ENCODE measurements around the gene UNKL. TPM values are rescaled to one million over a fixed set of nuclear protein-coding genes. Genes with fewer than 3 reads are reported as not detected.

The UNKL gene
- polyA plus RNA-seq, 1 experiment, result 15.4 TPM

DNA sequence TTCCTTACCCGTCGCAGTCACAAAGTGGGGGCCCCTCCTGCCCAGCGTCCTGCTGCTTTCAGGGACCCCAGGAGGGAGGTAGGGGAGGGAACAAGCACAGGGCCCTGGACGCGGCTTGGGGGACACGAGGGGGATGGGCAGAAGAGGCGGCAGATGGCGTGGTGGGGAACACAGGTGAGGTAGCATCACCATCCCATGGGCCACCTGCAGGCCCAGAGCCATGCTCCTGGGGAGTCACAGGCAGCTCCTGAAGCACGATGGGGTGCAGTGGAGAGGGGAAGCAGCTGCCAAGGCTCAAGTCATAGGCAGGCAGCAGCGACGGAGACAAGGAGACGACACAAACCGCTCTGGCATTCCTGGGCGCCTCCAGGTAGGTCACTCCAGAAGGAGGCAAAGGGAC, 10.8 kb downstream of the UNKL start:
- DNase-seq (ENCODE audit: low read depth), result no peak
- CTCF ChIA-PET, result no interaction called here
- H3K4me3 ChIP-seq (ENCODE audit: low read depth, low read length), result no peak overlapping the region
- peaks cover 29% of the 10 kb centered on the region for H3K36me3 ChIP-seq (ENCODE audit: control insufficient read depth, insufficient read depth, low read length)
- POLR2A ChIA-PET, result no interaction called here
- TF ChIP-seq, protein P1, sequence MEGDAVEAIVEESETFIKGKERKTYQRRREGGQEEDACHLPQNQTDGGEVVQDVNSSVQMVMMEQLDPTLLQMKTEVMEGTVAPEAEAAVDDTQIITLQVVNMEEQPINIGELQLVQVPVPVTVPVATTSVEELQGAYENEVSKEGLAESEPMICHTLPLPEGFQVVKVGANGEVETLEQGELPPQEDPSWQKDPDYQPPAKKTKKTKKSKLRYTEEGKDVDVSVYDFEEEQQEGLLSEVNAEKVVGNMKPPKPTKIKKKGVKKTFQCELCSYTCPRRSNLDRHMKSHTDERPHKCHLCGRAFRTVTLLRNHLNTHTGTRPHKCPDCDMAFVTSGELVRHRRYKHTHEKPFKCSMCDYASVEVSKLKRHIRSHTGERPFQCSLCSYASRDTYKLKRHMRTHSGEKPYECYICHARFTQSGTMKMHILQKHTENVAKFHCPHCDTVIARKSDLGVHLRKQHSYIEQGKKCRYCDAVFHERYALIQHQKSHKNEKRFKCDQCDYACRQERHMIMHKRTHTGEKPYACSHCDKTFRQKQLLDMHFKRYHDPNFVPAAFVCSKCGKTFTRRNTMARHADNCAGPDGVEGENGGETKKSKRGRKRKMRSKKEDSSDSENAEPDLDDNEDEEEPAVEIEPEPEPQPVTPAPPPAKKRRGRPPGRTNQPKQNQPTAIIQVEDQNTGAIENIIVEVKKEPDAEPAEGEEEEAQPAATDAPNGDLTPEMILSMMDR (IDR thresholded peaks at IDR 0.05; ENCODE audit: insufficient read depth, low read depth, low read length), result no peak
- no peaks in the 10 kb centered on the region for H3K27me3 ChIP-seq (ENCODE audit: control insufficient read depth, insufficient read depth, low read length)

DNA sequence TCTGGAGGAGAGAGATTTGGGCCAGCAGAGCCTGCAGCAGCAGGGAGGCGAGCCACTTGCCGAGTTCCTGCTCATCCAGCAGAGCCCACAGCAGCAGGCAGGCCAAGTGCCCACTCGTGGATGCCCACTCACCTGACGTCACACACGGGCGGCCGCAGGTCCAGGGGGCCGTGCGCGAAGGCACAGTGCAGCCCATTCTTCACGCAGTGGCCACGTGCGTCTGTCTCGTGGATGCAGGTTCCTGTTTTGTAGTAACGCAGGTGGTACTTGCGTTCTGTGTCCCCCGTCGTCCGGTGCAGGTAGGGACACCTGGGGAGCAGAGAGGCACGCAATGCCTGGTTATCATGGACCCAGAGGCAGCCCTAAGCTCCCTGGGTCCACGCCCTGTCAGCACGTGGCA, 11.5 kb downstream of the UNKL start:
- DNase-seq (ENCODE audit: low read depth), result no peak
- Histone ChIP-seq H3K4me3 (ENCODE audit: low read depth, low read length) (no peak overlapping the region), H3K27me3 (ENCODE audit: control insufficient read depth, insufficient read depth, low read length) (no peaks in the 10 kb centered on the region), H3K36me3 (ENCODE audit: control insufficient read depth, insufficient read depth, low read length) (peaks cover 32% of the 10 kb centered on the region)
- ChIA-PET POLR2A (no interaction called here), CTCF (no interaction called here)
- TF ChIP-seq, protein P1 (IDR thresholded peaks at IDR 0.05; ENCODE audit: insufficient read depth, low read depth, low read length), result no peak

DNA sequence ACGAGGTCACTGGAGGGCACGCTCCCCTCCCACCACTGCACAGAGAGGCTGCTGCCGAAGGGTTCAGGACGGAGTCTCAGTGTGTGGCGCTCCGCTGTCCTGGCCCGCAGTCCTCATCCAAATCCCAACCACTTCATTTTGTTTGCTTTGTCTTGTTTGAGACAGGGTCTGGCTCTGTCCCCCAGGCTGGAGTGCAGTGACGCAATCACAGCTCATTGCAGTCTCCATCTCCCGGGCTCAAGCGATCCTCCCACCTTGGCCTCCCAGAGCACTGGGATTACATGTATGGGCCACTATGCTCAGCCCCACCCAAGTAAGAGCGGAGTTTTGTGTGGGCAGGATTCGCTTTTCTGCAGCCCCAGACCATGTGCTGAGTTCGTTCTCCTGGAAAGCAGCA, 12.7 kb downstream of the UNKL start:
- DNase-seq (ENCODE audit: low read depth), result no peak
- H3K27me3 ChIP-seq (ENCODE audit: control insufficient read depth, insufficient read depth, low read length), result no peaks in the 10 kb centered on the region
- ChIA-PET CTCF (no interaction called here), POLR2A (no interaction called here)
- H3K4me3 ChIP-seq (ENCODE audit: low read depth, low read length), result no peak overlapping the region
- TF ChIP-seq, protein P1 (IDR thresholded peaks at IDR 0.05; ENCODE audit: insufficient read depth, low read depth, low read length), result no peak
- H3K36me3 ChIP-seq (ENCODE audit: control insufficient read depth, insufficient read depth, low read length), result peaks cover 33% of the 10 kb centered on the region

DNA sequence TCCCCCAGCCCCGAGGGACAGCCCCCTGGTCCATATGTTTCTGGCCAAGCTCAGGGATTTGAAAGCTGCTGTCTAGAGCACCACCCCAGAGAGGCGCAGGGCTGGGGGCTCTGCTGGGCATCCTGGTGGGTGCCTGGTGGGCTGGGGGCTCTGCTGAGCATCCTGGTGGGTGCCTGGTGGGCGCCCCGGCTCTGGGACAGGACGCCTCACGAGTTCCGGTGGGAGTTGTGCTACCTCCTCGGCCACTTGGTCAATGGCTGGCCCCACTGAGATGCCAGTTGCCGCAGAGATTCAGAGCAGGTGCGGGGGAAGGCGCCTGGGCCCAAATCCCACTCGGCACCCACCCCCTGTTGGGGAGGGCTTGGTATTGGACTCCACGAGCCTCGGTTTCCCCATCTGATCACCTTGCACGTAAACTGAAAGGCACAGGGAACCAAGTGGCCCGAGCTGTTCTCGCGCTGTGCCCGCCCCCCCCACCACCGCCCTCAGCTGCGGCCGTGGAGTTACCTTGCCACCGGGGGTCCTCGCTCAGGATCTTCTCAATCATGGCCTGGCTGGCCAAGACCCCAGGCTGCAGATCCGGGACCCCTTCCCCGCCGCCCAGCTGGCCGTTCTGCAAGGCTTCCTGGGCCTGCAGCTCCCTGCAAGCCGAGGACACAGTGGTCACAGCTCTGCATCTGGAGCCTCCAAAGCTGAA, 13.3 kb downstream of the UNKL start:
- POLR2A ChIA-PET, result no interaction called here
- no peak for DNase-seq (ENCODE audit: low read depth)
- Histone ChIP-seq H3K4me3 (ENCODE audit: low read depth, low read length) (no peak overlapping the region), H3K36me3 (ENCODE audit: control insufficient read depth, insufficient read depth, low read length) (peaks cover 33% of the 10 kb centered on the region), H3K27me3 (ENCODE audit: control insufficient read depth, insufficient read depth, low read length) (no peaks in the 10 kb centered on the region)
- CTCF ChIA-PET, result interaction anchor here (1.0 kb wide), 1 partner anchor 100 kb away, joined by 3 read pairs; no protein-coding TSS in a partner anchor
- TF ChIP-seq, protein P1 (IDR thresholded peaks at IDR 0.05; ENCODE audit: insufficient read depth, low read depth, low read length), result no peak

DNA sequence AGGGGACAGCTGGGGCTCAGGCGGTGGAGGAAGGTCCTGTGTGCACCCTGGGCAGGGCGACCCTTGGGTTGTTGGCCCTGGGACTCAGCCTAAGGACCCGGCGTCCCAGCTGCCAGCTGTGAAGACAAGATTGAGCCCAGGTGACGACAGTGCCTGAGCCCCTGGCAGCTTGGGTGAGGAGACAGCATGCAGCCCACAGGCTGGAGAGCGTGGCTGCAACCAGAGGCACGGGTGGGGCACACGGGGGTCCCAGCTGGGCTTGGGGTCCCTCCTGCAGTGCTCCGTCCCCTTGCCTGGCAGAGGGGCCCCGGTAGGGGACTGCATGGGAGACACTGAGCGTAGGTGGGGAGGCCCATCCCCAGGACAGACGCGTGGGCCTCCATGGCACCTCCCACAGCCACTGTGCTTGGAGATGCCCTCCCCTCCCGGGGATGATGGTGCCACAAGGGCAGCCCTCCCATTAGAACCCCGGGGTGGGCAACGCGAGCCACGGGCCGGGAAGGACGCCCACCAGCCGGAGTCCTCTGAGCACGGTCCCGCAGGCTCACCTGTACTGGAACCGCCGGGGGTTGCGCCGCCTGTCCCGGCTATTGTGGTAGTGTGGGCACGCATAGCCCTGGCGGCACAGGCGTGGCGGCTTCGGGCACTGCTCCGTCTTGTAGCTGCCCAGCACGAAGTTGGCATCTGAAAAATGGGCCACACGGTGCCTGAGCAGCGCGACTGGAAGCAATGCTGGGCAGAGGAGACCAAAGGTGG, 15.5 kb downstream of the UNKL start:
- CTCF ChIA-PET, result no interaction called here
- H3K27me3 ChIP-seq (ENCODE audit: control insufficient read depth, insufficient read depth, low read length), result no peaks in the 10 kb centered on the region
- POLR2A ChIA-PET, result no interaction called here

More for the DNA sequence above, 15.5 kb downstream of the UNKL start:
- DNase-seq (ENCODE audit: low read depth), result no peak
- no peak overlapping the region for H3K4me3 ChIP-seq (ENCODE audit: low read depth, low read length)
- TF ChIP-seq, protein P1 (IDR thresholded peaks at IDR 0.05; ENCODE audit: insufficient read depth, low read depth, low read length), result no peak
- peaks cover 30% of the 10 kb centered on the region for H3K36me3 ChIP-seq (ENCODE audit: control insufficient read depth, insufficient read depth, low read length)
